GM23248 (cell line): ENCODE measurements around the gene LDLRAD4.

Experiments used
- EZH2 ChIP-seq: fragments of 200-600 bp; sonication (generic); IDR thresholded peaks from 2 replicates; pipeline ENCODE4 v1.6.1; 2018; ENCODE audit warnings: antibody characterized with exemption, mild to moderate bottlenecking; ENCODE audit not compliant: insufficient read depth, poor library complexity, severe bottlenecking
- EZH2phosphoT487 ChIP-seq: fragments of 200-600 bp; sonication (generic); IDR thresholded peaks from 2 replicates; pipeline ENCODE4 v1.6.1; 2018; ENCODE audit warnings: antibody characterized with exemption, moderate library complexity, mild to moderate bottlenecking, low read depth; ENCODE audit not compliant: insufficient read depth

DNA sequence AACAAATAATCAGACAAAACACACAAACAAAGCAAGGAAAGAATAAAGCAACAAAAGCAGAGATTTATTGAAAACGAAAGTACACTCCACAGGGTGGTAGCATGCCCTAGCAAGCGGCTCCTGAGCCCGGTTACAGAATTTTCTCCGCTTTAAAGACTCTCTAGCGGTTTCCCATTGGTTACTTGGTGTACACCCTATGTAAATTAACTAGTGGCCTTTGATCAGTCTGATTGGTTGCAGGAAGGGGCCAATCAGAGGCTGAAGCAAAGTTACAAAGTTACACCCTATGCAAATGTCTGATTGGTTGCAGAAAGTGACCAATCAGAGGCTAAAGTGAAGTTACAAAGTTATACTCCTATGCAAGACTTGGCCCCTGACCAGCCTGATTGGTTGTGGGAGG is 242.9 kb downstream of the LDLRAD4 start:
- TF ChIP-seq EZH2 (no peak), EZH2phosphoT487 (no peak)
